A549 (cell line): ENCODE data around the gene PDGFD. TPM values are rescaled to one million over a fixed set of nuclear protein-coding genes. Genes with fewer than 3 reads are reported as not detected.

Experiments
- ATAC-seq, 2 experiments: fragments of 200-7000 bp in 1 of 2; fragments of >200 bp in 1 of 2; cut with Nextera tagmentation in 1 of 2; cut with Tn5 transposase in 1 of 2; 3 replicates each; pipeline versions ENCODE4 v1.8.0 to v1.9.1; 2018 to 2020; ENCODE audit warnings: mild to moderate bottlenecking in 1 of 2, moderate library complexity in 1 of 2
- CTCF ChIA-PET: fragments of 300-600 bp; sonication (Branson Sonifier 250); formaldehyde crosslinking; extraction: SDS; loops from one replicate; lab custom pipeline; 2021; ENCODE audit warnings: antibody characterized with exemption, inconsistent platforms; lab: Yijun Ruan, JAX
- POLR2A ChIA-PET: fragments of 350-600 bp; formaldehyde crosslinking; extraction: SDS; loops from one replicate; lab custom pipeline; 2021; ENCODE audit warnings: antibody characterized with exemption, inconsistent platforms; lab: Yijun Ruan, JAX
- DNase-seq, 2 experiments: peaks; one replicate each; pipeline versions ENCODE4 v3.0.0 to v3.0.0-alpha.2; 2011 to 2016; ENCODE audit warnings: low read depth in 1 of 2, low spot score in 1 of 2
- FAIRE-seq: peaks from 2 replicates; lab custom pipeline; 2011; peaks lifted over from hg19 to GRCh38; lab: Jason Lieb, UNC
- H3K27ac ChIP-seq, 2 experiments: fragments of >200 bp; sonication (Bioruptor Twin); formaldehyde crosslinking; 3 replicates each; pipeline ENCODE4 v1.5.1; 2016 to 2017
- H3K4me1 ChIP-seq: fragments of >200 bp; sonication (Bioruptor Twin); formaldehyde crosslinking; 3 replicates; pipeline ENCODE4 v1.6.1; 2016
- H3K4me2 ChIP-seq: fragments of >200 bp; sonication (Bioruptor Twin); formaldehyde crosslinking; 3 replicates; pipeline ENCODE4 v1.6.1; 2016
- H3K4me3 ChIP-seq: fragments of >200 bp; sonication (Bioruptor Twin); formaldehyde crosslinking; 3 replicates; pipeline ENCODE4 v1.5.1; 2016
- H3K9me3 ChIP-seq: fragments of >200 bp; sonication (Bioruptor Twin); formaldehyde crosslinking; 3 replicates; pipeline ENCODE4 v1.6.1; 2016
- BCL3 ChIP-seq: fragments of >200 bp; sonication (Bioruptor Twin); formaldehyde crosslinking; IDR thresholded peaks from 3 replicates; pipeline ENCODE4 v1.6.1; 2016
- BHLHE40 ChIP-seq: IDR thresholded peaks from 2 replicates; pipeline ENCODE4 v1.6.1; 2012; ENCODE audit warnings: low read depth, low read length, inconsistent platforms
- CBX8 ChIP-seq: fragments of 200-600 bp; sonication (generic); IDR thresholded peaks from 2 replicates; pipeline ENCODE4 v1.6.1; 2016
- CEBPB ChIP-seq, 2 experiments: fragments of >200 bp in 1 of 2; sonication (Bioruptor Twin) in 1 of 2; formaldehyde crosslinking in 1 of 2; IDR thresholded peaks; 2 replicates each; pipeline ENCODE4 v1.6.1; 2012 to 2016
- EHF ChIP-seq: fragments of 250-450 bp; sonication (Bioruptor Pico); IDR thresholded peaks from 2 replicates; pipeline ENCODE4 v1.5.0; 2020; ENCODE audit warnings: mild to moderate bottlenecking
- EHMT2 ChIP-seq: fragments of 200-600 bp; sonication (generic); IDR thresholded peaks from 2 replicates; pipeline ENCODE4 v1.6.1; 2016; ENCODE audit warnings: antibody characterized with exemption, low read depth, mild to moderate bottlenecking, moderate library complexity
- ESRRA ChIP-seq: fragments of 150-350 bp; IDR thresholded peaks from 2 replicates; pipeline ENCODE4 v1.6.1; 2014; ENCODE audit warnings: mild to moderate bottlenecking, low read length, borderline replicate concordance
- FOSB ChIP-seq: fragments of 250-450 bp; sonication (Bioruptor Pico); IDR thresholded peaks from 2 replicates; pipeline ENCODE4 v1.5.0; 2020; ENCODE audit warnings: mild to moderate bottlenecking, moderate library complexity
- FOXS1 ChIP-seq: fragments of 250-450 bp; sonication (Bioruptor Pico); IDR thresholded peaks from 2 replicates; pipeline ENCODE4 v1.5.0; 2020; ENCODE audit warnings: mild to moderate bottlenecking, moderate library complexity
- HES2 ChIP-seq: fragments of >200 bp; sonication (Bioruptor Twin); formaldehyde crosslinking; IDR thresholded peaks from 2 replicates; pipeline ENCODE4 v1.6.1; 2016
- HEYL ChIP-seq: fragments of 250-450 bp; sonication (Bioruptor Pico); IDR thresholded peaks from 2 replicates; pipeline ENCODE4 v1.8.0; 2021; ENCODE audit warnings: mild to moderate bottlenecking, moderate library complexity
- HOXA7 ChIP-seq: fragments of 250-450 bp; sonication (Bioruptor Pico); IDR thresholded peaks from 2 replicates; pipeline ENCODE4 v1.5.0; 2020; ENCODE audit warnings: mild to moderate bottlenecking, moderate library complexity
- JUNB ChIP-seq: fragments of >200 bp; sonication (Bioruptor Twin); formaldehyde crosslinking; IDR thresholded peaks from 2 replicates; pipeline ENCODE4 v1.6.1; 2016
- KDM1A ChIP-seq: fragments of 200-600 bp; sonication (generic); IDR thresholded peaks from 2 replicates; pipeline ENCODE4 v1.6.1; 2016; ENCODE audit warnings: low read depth, mild to moderate bottlenecking
- MAX ChIP-seq: IDR thresholded peaks from 2 replicates; pipeline ENCODE4 v1.6.1; 2012
- MYC ChIP-seq: IDR thresholded peaks from 2 replicates; pipeline ENCODE4 v1.6.1; 2012; ENCODE audit warnings: mild to moderate bottlenecking, inconsistent platforms, low read length, improper control_type of control experiment, borderline replicate concordance
- NFE2L2 ChIP-seq: fragments of 150-350 bp; conservative IDR thresholded peaks from 2 replicates; pipeline ENCODE4 v1.6.1; 2014; ENCODE audit warnings: low read length
- NPAS2 ChIP-seq: fragments of 250-450 bp; sonication (Bioruptor Pico); IDR thresholded peaks from 2 replicates; pipeline ENCODE4 v1.8.0; 2022; ENCODE audit warnings: mild to moderate bottlenecking, moderate library complexity, borderline replicate concordance
- NR3C1 ChIP-seq: fragments of >200 bp; sonication (Bioruptor Twin); formaldehyde crosslinking; IDR thresholded peaks from 3 replicates; pipeline ENCODE4 v1.6.1; 2017
- PHF8 ChIP-seq: fragments of 200-600 bp; sonication (generic); IDR thresholded peaks from 2 replicates; pipeline ENCODE4 v1.6.1; 2016; ENCODE audit warnings: low read depth, mild to moderate bottlenecking, antibody characterized with exemption, moderate library complexity, borderline replicate concordance
- RCOR1 ChIP-seq: fragments of 150-350 bp; IDR thresholded peaks from 2 replicates; pipeline ENCODE4 v1.6.1; 2014; ENCODE audit warnings: antibody characterized with exemption, low read length, low read depth
- RNF2 ChIP-seq: fragments of 200-600 bp; sonication (generic); IDR thresholded peaks from 2 replicates; pipeline ENCODE4 v1.6.1; 2016; ENCODE audit warnings: low read depth, mild to moderate bottlenecking, antibody characterized with exemption, moderate library complexity, borderline replicate concordance
- SMC3 ChIP-seq: fragments of >200 bp; sonication (Bioruptor Twin); formaldehyde crosslinking; IDR thresholded peaks from 3 replicates; pipeline ENCODE4 v1.6.1; 2018; ENCODE audit warnings: inconsistent platforms
- SREBF2 ChIP-seq: fragments of 450-650 bp; IDR thresholded peaks from 2 replicates; pipeline ENCODE4 v1.6.1; 2014; ENCODE audit warnings: mild to moderate bottlenecking, moderate library complexity
- TFCP2L1 ChIP-seq: fragments of 250-450 bp; sonication (Bioruptor Pico); IDR thresholded peaks from 2 replicates; pipeline ENCODE4 v1.5.0; 2021; ENCODE audit warnings: mild to moderate bottlenecking
- TP53 ChIP-seq: fragments of 250-450 bp; sonication (Bioruptor Pico); IDR thresholded peaks from 2 replicates; pipeline ENCODE4 v1.5.0; 2021; ENCODE audit warnings: mild to moderate bottlenecking, moderate library complexity
- ZC3H11A ChIP-seq: fragments of 450-650 bp; IDR thresholded peaks from 2 replicates; pipeline ENCODE4 v1.6.1; 2014; ENCODE audit warnings: antibody characterized with exemption, mild to moderate bottlenecking
- ZFP36 ChIP-seq: fragments of 450-650 bp; IDR thresholded peaks from 2 replicates; pipeline ENCODE4 v1.6.1; 2014; ENCODE audit warnings: borderline replicate concordance; ENCODE audit not compliant: partially characterized antibody
- WGBS: methylation state at CpG from one replicate; pipeline ENCODE4 v1.1.6; 2017; ENCODE audit errors: missing lambda C conversion rate; 5-methylcytosine and 5-hydroxymethylcytosine counted together
- polyA plus RNA-seq, 4 experiments: library from polyadenylated mRNA; depleted of rRNA in 3 of 4; stranded (reverse); fragments of >200 nt; fragmentation: RNase III in 1 of 4; extraction: RNeasy Plus Mini Kit Qiagen cat#74134 plus additional on column Dnase treatment in 1 of 4; gene quantifications; 2 replicates in 3 of 4; 3 replicates in 1 of 4; pipeline ENCODE4 v1.2.3, GENCODE V29; 2011 to 2017
- TF ChIP-seq, protein P1 (sequence below): fragments of 250-450 bp; sonication (Bioruptor Pico); IDR thresholded peaks from 2 replicates; pipeline ENCODE4 v1.5.0; 2020; ENCODE audit warnings: low read depth, mild to moderate bottlenecking, moderate library complexity
- TF ChIP-seq, protein P2 (sequence below): fragments of 200-600 bp; sonication (generic); IDR thresholded peaks from 2 replicates; pipeline ENCODE4 v1.6.1; 2016; ENCODE audit warnings: antibody characterized with exemption, mild to moderate bottlenecking, moderate library complexity

The PDGFD gene
- polyA plus RNA-seq, 2 of the 4 experiments (the other 2 are of a cell fraction) = 11.1 to 29.7 TPM

DNA sequence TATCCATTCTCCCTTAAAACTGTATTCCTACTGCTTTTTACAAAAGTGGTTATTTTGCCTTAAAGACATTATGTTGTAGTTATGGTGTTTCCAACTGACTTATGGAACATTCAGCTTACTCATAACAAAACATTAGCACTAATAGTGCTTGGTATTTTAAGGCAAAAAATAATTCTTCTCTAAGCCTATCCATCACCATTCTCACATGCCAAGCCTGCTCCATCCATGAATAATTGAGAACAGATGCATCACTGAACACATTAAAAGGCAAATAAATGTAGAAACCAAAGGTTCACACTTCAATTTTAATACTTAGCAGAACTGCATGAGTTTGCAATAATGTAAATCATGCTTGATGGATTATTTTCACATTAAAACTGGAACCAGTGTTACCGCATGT is 169.9 kb downstream of the PDGFD start:
- ChIA-PET POLR2A (no interaction called here), CTCF (no interaction called here)
- WGBS = 95% methylated on average over 1 of the region's 1 CpG
- no peak overlapping the region for H3K4me2 ChIP-seq
- TF ChIP-seq, protein P1, sequence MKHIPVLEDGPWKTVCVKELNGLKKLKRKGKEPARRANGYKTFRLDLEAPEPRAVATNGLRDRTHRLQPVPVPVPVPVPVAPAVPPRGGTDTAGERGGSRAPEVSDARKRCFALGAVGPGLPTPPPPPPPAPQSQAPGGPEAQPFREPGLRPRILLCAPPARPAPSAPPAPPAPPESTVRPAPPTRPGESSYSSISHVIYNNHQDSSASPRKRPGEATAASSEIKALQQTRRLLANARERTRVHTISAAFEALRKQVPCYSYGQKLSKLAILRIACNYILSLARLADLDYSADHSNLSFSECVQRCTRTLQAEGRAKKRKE (CRISPR knock-in tag) = no peak
- TF ChIP-seq SMC3 (no peak), MAX (no peak), HES2 (no peak), CEBPB (IDR thresholded peaks at IDR 0.05) (no peak), FOXS1 (CRISPR knock-in tag) (no peak), HOXA7 (no peak), PHF8 (no peak), ZFP36 (no peak), NFE2L2 (no peak), TFCP2L1 (CRISPR knock-in tag) (no peak), JUNB (no peak), BCL3 (no peak), ESRRA (no peak), HEYL (CRISPR knock-in tag) (no peak), NPAS2 (no peak), ZC3H11A (no peak)
- TF ChIP-seq, protein P2, sequence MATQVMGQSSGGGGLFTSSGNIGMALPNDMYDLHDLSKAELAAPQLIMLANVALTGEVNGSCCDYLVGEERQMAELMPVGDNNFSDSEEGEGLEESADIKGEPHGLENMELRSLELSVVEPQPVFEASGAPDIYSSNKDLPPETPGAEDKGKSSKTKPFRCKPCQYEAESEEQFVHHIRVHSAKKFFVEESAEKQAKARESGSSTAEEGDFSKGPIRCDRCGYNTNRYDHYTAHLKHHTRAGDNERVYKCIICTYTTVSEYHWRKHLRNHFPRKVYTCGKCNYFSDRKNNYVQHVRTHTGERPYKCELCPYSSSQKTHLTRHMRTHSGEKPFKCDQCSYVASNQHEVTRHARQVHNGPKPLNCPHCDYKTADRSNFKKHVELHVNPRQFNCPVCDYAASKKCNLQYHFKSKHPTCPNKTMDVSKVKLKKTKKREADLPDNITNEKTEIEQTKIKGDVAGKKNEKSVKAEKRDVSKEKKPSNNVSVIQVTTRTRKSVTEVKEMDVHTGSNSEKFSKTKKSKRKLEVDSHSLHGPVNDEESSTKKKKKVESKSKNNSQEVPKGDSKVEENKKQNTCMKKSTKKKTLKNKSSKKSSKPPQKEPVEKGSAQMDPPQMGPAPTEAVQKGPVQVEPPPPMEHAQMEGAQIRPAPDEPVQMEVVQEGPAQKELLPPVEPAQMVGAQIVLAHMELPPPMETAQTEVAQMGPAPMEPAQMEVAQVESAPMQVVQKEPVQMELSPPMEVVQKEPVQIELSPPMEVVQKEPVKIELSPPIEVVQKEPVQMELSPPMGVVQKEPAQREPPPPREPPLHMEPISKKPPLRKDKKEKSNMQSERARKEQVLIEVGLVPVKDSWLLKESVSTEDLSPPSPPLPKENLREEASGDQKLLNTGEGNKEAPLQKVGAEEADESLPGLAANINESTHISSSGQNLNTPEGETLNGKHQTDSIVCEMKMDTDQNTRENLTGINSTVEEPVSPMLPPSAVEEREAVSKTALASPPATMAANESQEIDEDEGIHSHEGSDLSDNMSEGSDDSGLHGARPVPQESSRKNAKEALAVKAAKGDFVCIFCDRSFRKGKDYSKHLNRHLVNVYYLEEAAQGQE = no peak
- ATAC-seq = no peak
- H3K4me1 ChIP-seq = no peaks in the 10 kb centered on the region
- DNase-seq = no peak
- H3K4me3 ChIP-seq = no peak overlapping the region
- no peaks in the 10 kb centered on the region for H3K9me3 ChIP-seq
- no peak overlapping the region for H3K27ac ChIP-seq
- FAIRE-seq = no peak

DNA sequence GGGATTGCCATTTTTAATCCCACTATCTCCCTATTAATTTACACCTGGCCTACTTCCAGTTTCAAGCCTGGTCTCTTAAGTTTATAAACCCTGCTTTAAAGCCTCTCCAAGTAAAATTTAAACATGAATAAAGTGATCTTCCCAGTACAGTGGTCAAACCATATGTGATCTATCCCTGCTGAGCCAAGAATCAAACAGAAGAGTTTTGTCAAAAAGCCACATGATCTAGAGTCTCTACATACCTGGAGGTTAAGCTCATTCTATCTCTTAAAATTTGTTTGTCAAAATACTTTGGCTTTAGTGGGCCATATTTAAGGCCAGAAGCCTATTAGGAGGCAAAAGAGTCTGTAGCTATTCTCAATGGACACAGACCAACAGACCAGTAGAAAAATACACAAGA is 170.4 kb downstream of the PDGFD start:
- TF ChIP-seq HEYL (CRISPR knock-in tag) (no peak), KDM1A (no peak), SREBF2 (no peak), FOXS1 (CRISPR knock-in tag) (no peak), RCOR1 (no peak), EHMT2 (no peak), NFE2L2 (no peak), RNF2 (no peak), MAX (no peak), CBX8 (no peak), EHF (CRISPR knock-in tag) (no peak), FOSB (CRISPR knock-in tag) (no peak), ESRRA (no peak), NR3C1 (no peak), TP53 (CRISPR knock-in tag) (no peak), NPAS2 (no peak), MYC (no peak), BHLHE40 (no peak)
- H3K9me3 ChIP-seq = no peaks in the 10 kb centered on the region
- H3K4me2 ChIP-seq = no peak overlapping the region
- no peaks in the 10 kb centered on the region for H3K4me1 ChIP-seq
- CTCF ChIA-PET = no interaction called here
- DNase-seq (no peak), ATAC-seq (no peak), FAIRE-seq (no peak)
- H3K4me3 ChIP-seq = no peak overlapping the region
- POLR2A ChIA-PET = no interaction called here
- H3K27ac ChIP-seq = no peak overlapping the region
